Transverse colon (tissue), 4 donors: ENCODE data around the gene DCST2. TPM values are rescaled to one million over a fixed set of nuclear protein-coding genes. Genes with fewer than 3 reads are reported as not detected.

ENCODE experiments used
- DNase-seq: peaks from one replicate; pipeline ENCODE4 v3.0.0-alpha.2; 2019
- H3K27ac ChIP-seq, 4 donors: fragments of 200-600 bp; sonication (generic); 2 replicates each; pipeline ENCODE4 v1.5.1; 2016 to 2018; ENCODE audit warnings: inconsistent platforms in 4 of 4
- H3K27me3 ChIP-seq: fragments of 200-600 bp; sonication (generic); 2 replicates; pipeline ENCODE4 v1.5.1; 2017; ENCODE audit warnings: inconsistent platforms
- H3K36me3 ChIP-seq, 4 donors: fragments of 200-600 bp; sonication (generic); 2 replicates each; pipeline ENCODE4 v1.5.1; 2017 to 2019; ENCODE audit warnings: inconsistent platforms in 4 of 4
- H3K4me1 ChIP-seq, 4 donors: fragments of 200-600 bp; sonication (generic); 2 replicates each; pipeline ENCODE4 v1.5.1; 2017 to 2020; ENCODE audit warnings: inconsistent platforms in 4 of 4
- H3K4me3 ChIP-seq, 4 donors: fragments of 200-600 bp; sonication (generic); 1 replicate in 1 of 4; 2 replicates in 3 of 4; pipeline versions ENCODE4 v1.5.1 to v1.6.1; 2017 to 2019; ENCODE audit warnings: inconsistent platforms in 4 of 4
- H3K9me3 ChIP-seq, 2 donors: fragments of 200-600 bp; sonication (generic); 2 replicates each; pipeline ENCODE4 v1.5.1; 2017 to 2019; ENCODE audit warnings: inconsistent platforms in 2 of 2
- CTCF ChIP-seq, 5 experiments: fragments of 200-600 bp in 3 of 5; fragments of 450-650 bp in 2 of 5; sonication (generic) in 3 of 5; IDR thresholded peaks; 1 replicate in 2 of 5; 2 replicates in 3 of 5; pipeline ENCODE4 v1.5.1; 2016 to 2017; ENCODE audit warnings: antibody characterized with exemption in 5 of 5, inconsistent platforms in 3 of 5, mild to moderate bottlenecking in 2 of 5, moderate library complexity in 1 of 5
- EP300 ChIP-seq: sonication (generic); formaldehyde crosslinking; IDR thresholded peaks from one replicate; pipeline ENCODE4 v1.6.1; 2017; ENCODE audit warnings: antibody characterized with exemption, low read depth
- POLR2A ChIP-seq: fragments of 450-650 bp; IDR thresholded peaks from one replicate; pipeline ENCODE4 v1.6.1; 2016; ENCODE audit warnings: antibody characterized with exemption, mild to moderate bottlenecking, moderate library complexity
- POLR2AphosphoS5 ChIP-seq, 3 donors: sonication (generic); formaldehyde crosslinking; IDR thresholded peaks; one replicate each; pipeline ENCODE4 v1.6.1; 2016; ENCODE audit warnings: antibody characterized with exemption in 3 of 3
- WGBS, 2 donors: methylation state at CpG; one replicate each; pipeline ENCODE4 v1.1.5; 2018; ENCODE audit warnings: low coverage in 1 of 2; 5-methylcytosine and 5-hydroxymethylcytosine counted together
- in situ Hi-C, 4 donors: fragments of 200-750 bp; cut with MboI; loops; one replicate each; pipeline versions ENCODE4 v1.15.0 to v1.15.1; 2017; ENCODE audit warnings: low sequenced_read_pairs in 3 of 4, low pct_ligation_motif_present in 1 of 4, low pct_unique_long_range_greater_than_20kb in 1 of 4
- intact Hi-C: fragments of 100-400 bp; cut with DNase I; formaldehyde crosslinking; loops from one replicate; pipeline ENCODE4 v1.15.1; 2023; ENCODE audit warnings: low total_unique reads
- total RNA-seq, 4 donors: library from RNA; depleted of rRNA; stranded (reverse); fragments of >200 nt; gene quantifications; one replicate each; pipeline ENCODE4 v1.1.0, GENCODE V29; 2016

DCST2 gene
- total RNA-seq, 4 donors from 2014 or later: 1.9 to 4.6 (median 4.5) TPM; not detected in 1

GRCh38 chr1:155026154-155026553 is 7.4 kb downstream of the DCST2 start:
- WGBS, 2 donors: 79% methylated on average over 9 of the region's 9 CpGs; no CpG with 5 or more reads in 1 of the 2 donors
- Histone ChIP-seq H3K27ac (no peak overlapping the region), H3K36me3 (no peaks in the 10 kb centered on the region), H3K27me3 (no peaks in the 10 kb centered on the region), H3K4me1 (peaks cover 0 to 3% (median 0%) of the 10 kb centered on the region in 4 donors), H3K4me3 (no peak overlapping the region), H3K9me3 (no peaks in the 10 kb centered on the region)
- no peak for DNase-seq
- intact Hi-C loops: no loop called here
- TF ChIP-seq POLR2AphosphoS5 (IDR thresholded peaks at IDR 0.05): no peak
- no peak for TF ChIP-seq EP300
- no peak for TF ChIP-seq CTCF (IDR thresholded peaks at IDR 0.05)
- no peak for TF ChIP-seq POLR2A
- in situ Hi-C loops: no loop called here

DNA sequence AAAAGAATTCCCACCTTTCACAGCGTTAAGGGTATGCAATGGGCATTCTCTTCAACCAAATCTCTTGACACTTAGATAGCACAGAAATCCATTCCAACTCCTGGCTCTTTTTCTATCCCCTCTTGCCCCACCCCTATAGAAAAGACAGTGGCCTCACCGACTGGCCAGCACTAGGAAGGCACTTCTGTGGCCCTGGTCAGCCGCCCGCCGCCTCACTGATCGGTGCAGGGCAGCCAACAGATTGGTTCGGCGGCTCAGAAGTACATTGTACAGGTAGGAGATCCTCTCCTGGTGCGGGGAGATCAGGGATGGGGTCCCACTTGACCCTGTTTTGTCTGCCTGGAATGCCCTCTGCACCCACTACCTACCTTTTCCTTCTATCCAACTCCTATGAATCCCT is 9.3 kb downstream of the DCST2 start:
- H3K27me3 ChIP-seq: no peaks in the 10 kb centered on the region
- 88 to 89% methylated on average over 8 to 9 of the region's 9 CpGs for WGBS, 2 donors
- TF ChIP-seq POLR2AphosphoS5 (IDR thresholded peaks at IDR 0.05) (no peak), CTCF (IDR thresholded peaks at IDR 0.05) (no peak), POLR2A (no peak), EP300 (no peak)
- no peaks in the 10 kb centered on the region for H3K36me3 ChIP-seq
- no peak overlapping the region for H3K4me3 ChIP-seq
- in situ Hi-C loops: no loop called here
- H3K9me3 ChIP-seq: no peaks in the 10 kb centered on the region
- DNase-seq: no peak
- H3K4me1 ChIP-seq: peaks cover 0 to 3% (median 0%) of the 10 kb centered on the region in 4 donors
- no peak overlapping the region for H3K27ac ChIP-seq
- intact Hi-C loops: no loop called here

DNA sequence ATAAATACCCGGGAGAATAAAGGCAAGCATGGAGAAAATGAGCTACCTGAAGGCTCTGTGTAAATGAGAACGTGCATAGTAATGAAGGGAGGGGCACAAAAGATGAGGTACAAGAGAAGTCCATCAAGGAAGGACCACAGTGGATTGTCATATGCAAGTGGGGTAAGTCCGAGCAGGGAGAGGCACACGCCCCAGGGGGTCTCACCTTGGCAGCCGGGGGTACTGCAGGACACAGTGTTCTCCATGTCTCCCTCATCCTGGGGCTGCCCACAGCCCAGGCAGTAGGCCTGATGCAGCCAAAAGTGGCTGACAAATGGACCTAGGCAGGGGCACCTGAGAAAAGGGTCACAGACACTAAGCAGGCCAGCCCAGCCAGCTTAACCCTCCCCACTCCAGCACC is 10.0 kb downstream of the DCST2 start:
- no peaks in the 10 kb centered on the region for H3K36me3 ChIP-seq

GRCh38 chr1:155022927-155023236 is 10.7 kb downstream of the DCST2 start:
- TF ChIP-seq CTCF (IDR thresholded peaks at IDR 0.05) (no peak), POLR2A (no peak), POLR2AphosphoS5 (IDR thresholded peaks at IDR 0.05) (no peak), EP300 (no peak)
- H3K27ac ChIP-seq: no peak overlapping the region
- 37 to 80% methylated on average over 2 to 4 of the region's 4 CpGs for WGBS, 2 donors

More for the DNA sequence above, 10.0 kb downstream of the DCST2 start:
- Histone ChIP-seq H3K4me3 (no peak overlapping the region), H3K27me3 (no peaks in the 10 kb centered on the region), H3K27ac (no peak overlapping the region), H3K9me3 (no peaks in the 10 kb centered on the region), H3K4me1 (peaks cover 0 to 3% (median 0%) of the 10 kb centered on the region in 4 donors)
- TF ChIP-seq CTCF (IDR thresholded peaks at IDR 0.05) (no peak), POLR2A (no peak), POLR2AphosphoS5 (IDR thresholded peaks at IDR 0.05) (no peak), EP300 (no peak)
- 81 to 83% methylated on average over 4 to 5 of the region's 5 CpGs for WGBS, 2 donors
- intact Hi-C loops: no loop called here
- DNase-seq: no peak
- in situ Hi-C loops: no loop called here

More at GRCh38 chr1:155022927-155023236, 10.7 kb downstream of the DCST2 start:
- intact Hi-C loops (no loop called here), in situ Hi-C loops (no loop called here)
- no peaks in the 10 kb centered on the region for H3K27me3 ChIP-seq
- H3K4me1 ChIP-seq: peaks cover 3 to 8% (median 5%) of the 10 kb centered on the region in 4 donors
- DNase-seq: peak; percentile 42
- no peak overlapping the region for H3K4me3 ChIP-seq
- H3K36me3 ChIP-seq: no peaks in the 10 kb centered on the region
- no peaks in the 10 kb centered on the region for H3K9me3 ChIP-seq
